ENCODE measurements around the gene CD209.

CD209 gene

DNA sequence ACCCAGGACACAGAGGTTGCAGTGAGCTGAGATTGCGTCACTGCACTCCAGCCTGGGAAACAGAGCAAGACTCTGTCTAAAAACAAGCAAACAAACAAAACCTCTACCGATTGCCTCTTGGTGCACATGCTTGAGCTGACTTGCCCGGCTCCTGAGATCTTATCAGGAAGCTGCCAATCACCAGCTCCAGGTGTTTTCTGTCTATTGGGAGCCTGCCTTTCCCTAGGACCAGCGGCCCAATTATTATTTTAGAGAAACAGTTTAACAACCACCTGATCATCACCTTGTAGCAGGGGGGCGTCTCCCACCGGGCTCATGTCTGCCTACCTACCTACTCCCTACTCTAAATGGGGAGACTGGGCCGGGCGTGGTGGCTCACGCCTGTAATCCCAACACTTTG lies 26.5 kb upstream of the CD209 start:
- Histone ChIP-seq H3K56ac (ENCODE audit: low read length) (no peak overlapping the region), H2AK5ac (ENCODE audit: low read length) (no peak overlapping the region), H3K27ac (ENCODE audit: low read depth, low read length) (no peak overlapping the region), H4K8ac (ENCODE audit: low read depth, low read length) (no peak overlapping the region), H3K4me1 (ENCODE audit: control insufficient read depth, low read depth, low read length) (no peaks in the 10 kb centered on the region), H3K36me3 (ENCODE audit: control insufficient read depth, insufficient read depth, low read length) (no peaks in the 10 kb centered on the region), H3K23ac (ENCODE audit: low read length) (no peak overlapping the region), H3K4ac (ENCODE audit: low read depth, low read length) (no peak overlapping the region), H3K79me2 (ENCODE audit: control insufficient read depth, insufficient read depth, low read length) (no peaks in the 10 kb centered on the region), H3K4me3 (ENCODE audit: low read length) (no peak overlapping the region), H3K27me3 (ENCODE audit: insufficient read depth, low read length, poor library complexity) (no peaks in the 10 kb centered on the region), H2BK5ac (ENCODE audit: low read length) (no peak overlapping the region), H2BK120ac (ENCODE audit: low read depth, low read length) (no peak overlapping the region), H3K18ac (ENCODE audit: low read length) (no peak overlapping the region), H4K5ac (ENCODE audit: low read length) (no peak overlapping the region), H2BK15ac (replicated peaks; ENCODE audit: low read depth) (no peak overlapping the region), H3K9ac (ENCODE audit: low read length) (no peak overlapping the region), H3K4me2 (ENCODE audit: low read length) (no peak overlapping the region), H3K79me1 (ENCODE audit: low read length) (no peaks in the 10 kb centered on the region)
- DNase-seq = no peak
- no CpG with 5 or more reads among the region's 9 CpGs for WGBS (ENCODE audit: extremely low coverage, insufficient coverage, low lambda C conversion rate)

DNA sequence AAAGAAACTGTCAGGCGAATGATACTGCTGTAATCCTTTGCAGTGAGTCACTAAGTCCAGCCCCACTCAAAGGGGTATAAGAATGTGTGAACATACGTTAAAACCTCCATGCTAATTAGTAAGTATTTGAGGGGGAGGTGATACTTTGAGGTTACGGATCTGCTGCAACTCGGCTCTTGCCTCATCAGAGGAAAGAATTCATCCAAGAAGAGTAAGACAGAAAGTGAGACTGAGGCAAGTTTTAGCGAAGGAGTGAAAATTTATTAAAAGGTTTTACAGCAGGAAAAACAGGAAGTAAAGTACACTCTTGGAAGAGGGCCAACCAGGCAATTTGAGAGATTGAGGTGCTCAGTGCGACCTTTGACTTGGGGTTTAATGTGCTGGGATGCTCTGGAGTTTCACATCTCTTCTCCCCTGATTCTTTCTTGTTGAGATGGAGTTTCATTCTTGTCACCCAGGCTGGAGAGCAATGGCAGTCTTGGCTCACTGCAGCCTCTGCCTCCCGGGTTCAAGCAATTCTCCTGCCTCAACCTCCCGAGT lies 25.5 kb upstream of the CD209 start:
- H2BK5ac ChIP-seq (ENCODE audit: low read length) = no peak overlapping the region

DNA sequence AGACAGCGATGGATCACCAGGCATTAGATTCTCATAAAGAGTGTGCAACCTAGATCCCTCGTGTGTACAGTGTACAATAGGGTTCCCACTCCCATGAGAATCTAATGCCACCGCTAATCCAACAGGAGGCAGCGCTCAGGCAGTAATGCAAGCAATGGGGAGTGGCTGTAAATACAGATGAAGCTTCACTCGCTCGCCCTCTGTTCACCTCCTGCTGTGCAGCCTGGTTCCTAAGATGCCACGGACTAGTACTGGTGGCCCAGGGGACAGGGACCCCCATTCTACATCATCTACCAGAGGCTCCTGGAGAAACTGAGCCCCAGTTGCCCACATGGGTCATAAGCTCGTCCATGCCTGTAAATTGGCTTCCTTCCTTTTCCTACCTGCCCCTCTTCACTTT lies 23.7 kb upstream of the CD209 start:
- no peak overlapping the region for H3K56ac ChIP-seq (ENCODE audit: low read length)
- no peak overlapping the region for H4K5ac ChIP-seq (ENCODE audit: low read length)

More for the DNA sequence above, 25.5 kb upstream of the CD209 start:
- H2AK5ac ChIP-seq (ENCODE audit: low read length) = no peak overlapping the region
- H3K36me3 ChIP-seq (ENCODE audit: control insufficient read depth, insufficient read depth, low read length) = no peaks in the 10 kb centered on the region
- no peaks in the 10 kb centered on the region for H3K27me3 ChIP-seq (ENCODE audit: insufficient read depth, low read length, poor library complexity)
- H2BK15ac ChIP-seq (replicated peaks; ENCODE audit: low read depth) = no peak overlapping the region
- H3K18ac ChIP-seq (ENCODE audit: low read length) = no peak overlapping the region
- H3K56ac ChIP-seq (ENCODE audit: low read length) = no peak overlapping the region
- no peak overlapping the region for H3K4me3 ChIP-seq (ENCODE audit: low read length)
- no peak overlapping the region for H3K9ac ChIP-seq (ENCODE audit: low read length)
- no peaks in the 10 kb centered on the region for H3K4me1 ChIP-seq (ENCODE audit: control insufficient read depth, low read depth, low read length)
- no peaks in the 10 kb centered on the region for H3K79me1 ChIP-seq (ENCODE audit: low read length)
- WGBS (ENCODE audit: extremely low coverage, insufficient coverage, low lambda C conversion rate) = no CpG with 5 or more reads among the region's 8 CpGs
- no peaks in the 10 kb centered on the region for H3K79me2 ChIP-seq (ENCODE audit: control insufficient read depth, insufficient read depth, low read length)
- H3K4ac ChIP-seq (ENCODE audit: low read depth, low read length) = no peak overlapping the region
- no peak overlapping the region for H3K23ac ChIP-seq (ENCODE audit: low read length)
- H3K4me2 ChIP-seq (ENCODE audit: low read length) = no peak overlapping the region
- H2BK120ac ChIP-seq (ENCODE audit: low read depth, low read length) = no peak overlapping the region
- no peak overlapping the region for H4K5ac ChIP-seq (ENCODE audit: low read length)
- no peak overlapping the region for H3K27ac ChIP-seq (ENCODE audit: low read depth, low read length)
- H4K8ac ChIP-seq (ENCODE audit: low read depth, low read length) = no peak overlapping the region
- peak; percentile 45 for DNase-seq

DNA sequence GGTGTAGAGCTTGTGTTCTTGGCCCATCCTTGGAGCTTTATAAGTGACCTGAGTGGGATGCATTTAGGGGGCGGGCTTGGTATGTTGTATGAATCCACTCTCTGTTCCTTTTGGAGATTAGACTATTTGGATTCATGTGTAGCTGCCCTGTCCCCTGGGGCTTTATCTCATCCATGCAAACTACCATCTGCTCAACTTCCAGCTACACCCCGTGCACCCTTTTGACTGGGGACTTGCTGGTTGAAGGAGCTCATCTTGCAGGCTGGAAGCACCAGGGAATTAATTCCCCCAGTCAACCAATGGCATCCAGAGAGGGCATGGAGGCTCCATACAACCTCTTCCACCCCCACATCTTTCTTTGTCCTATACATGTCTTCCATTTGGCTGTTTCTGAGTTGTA lies 21.8 kb upstream of the CD209 start:
- H3K27me3 ChIP-seq (ENCODE audit: insufficient read depth, low read length, poor library complexity) = no peaks in the 10 kb centered on the region
- H3K79me1 ChIP-seq (ENCODE audit: low read length) = no peaks in the 10 kb centered on the region
- H3K79me2 ChIP-seq (ENCODE audit: control insufficient read depth, insufficient read depth, low read length) = no peaks in the 10 kb centered on the region
- H4K8ac ChIP-seq (ENCODE audit: low read depth, low read length) = no peak overlapping the region
- H3K23ac ChIP-seq (ENCODE audit: low read length) = no peak overlapping the region
- no peak overlapping the region for H3K4me3 ChIP-seq (ENCODE audit: low read length)
- no peak overlapping the region for H3K18ac ChIP-seq (ENCODE audit: low read length)
- H4K5ac ChIP-seq (ENCODE audit: low read length) = no peak overlapping the region
- no peak overlapping the region for H2AK5ac ChIP-seq (ENCODE audit: low read length)
- H2BK120ac ChIP-seq (ENCODE audit: low read depth, low read length) = no peak overlapping the region
- no peak overlapping the region for H3K9ac ChIP-seq (ENCODE audit: low read length)
- H2BK15ac ChIP-seq (replicated peaks; ENCODE audit: low read depth) = no peak overlapping the region
- DNase-seq = no peak
- H3K4me1 ChIP-seq (ENCODE audit: control insufficient read depth, low read depth, low read length) = no peaks in the 10 kb centered on the region
- H2BK5ac ChIP-seq (ENCODE audit: low read length) = no peak overlapping the region
- no peak overlapping the region for H3K56ac ChIP-seq (ENCODE audit: low read length)
- no peak overlapping the region for H3K4ac ChIP-seq (ENCODE audit: low read depth, low read length)
- no CpG with 5 or more reads among the region's 2 CpGs for WGBS (ENCODE audit: extremely low coverage, insufficient coverage, low lambda C conversion rate)
- H3K27ac ChIP-seq (ENCODE audit: low read depth, low read length) = no peak overlapping the region
- no peaks in the 10 kb centered on the region for H3K36me3 ChIP-seq (ENCODE audit: control insufficient read depth, insufficient read depth, low read length)
- no peak overlapping the region for H3K4me2 ChIP-seq (ENCODE audit: low read length)

More for the DNA sequence above, 23.7 kb upstream of the CD209 start:
- Histone ChIP-seq H2BK120ac (ENCODE audit: low read depth, low read length) (no peak overlapping the region), H3K23ac (ENCODE audit: low read length) (no peak overlapping the region), H2BK15ac (replicated peaks; ENCODE audit: low read depth) (no peak overlapping the region), H3K4ac (ENCODE audit: low read depth, low read length) (no peak overlapping the region), H3K18ac (ENCODE audit: low read length) (no peak overlapping the region), H4K8ac (ENCODE audit: low read depth, low read length) (no peak overlapping the region), H3K79me1 (ENCODE audit: low read length) (no peaks in the 10 kb centered on the region), H3K27me3 (ENCODE audit: insufficient read depth, low read length, poor library complexity) (no peaks in the 10 kb centered on the region), H3K4me2 (ENCODE audit: low read length) (no peak overlapping the region), H3K4me3 (ENCODE audit: low read length) (no peak overlapping the region), H3K36me3 (ENCODE audit: control insufficient read depth, insufficient read depth, low read length) (no peaks in the 10 kb centered on the region), H3K27ac (ENCODE audit: low read depth, low read length) (no peak overlapping the region), H2BK5ac (ENCODE audit: low read length) (no peak overlapping the region), H3K79me2 (ENCODE audit: control insufficient read depth, insufficient read depth, low read length) (no peaks in the 10 kb centered on the region), H3K9ac (ENCODE audit: low read length) (no peak overlapping the region), H3K4me1 (ENCODE audit: control insufficient read depth, low read depth, low read length) (no peaks in the 10 kb centered on the region), H2AK5ac (ENCODE audit: low read length) (no peak overlapping the region)
- WGBS (ENCODE audit: extremely low coverage, insufficient coverage, low lambda C conversion rate) = no CpG with 5 or more reads among the region's 8 CpGs
- DNase-seq = no peak

DNA sequence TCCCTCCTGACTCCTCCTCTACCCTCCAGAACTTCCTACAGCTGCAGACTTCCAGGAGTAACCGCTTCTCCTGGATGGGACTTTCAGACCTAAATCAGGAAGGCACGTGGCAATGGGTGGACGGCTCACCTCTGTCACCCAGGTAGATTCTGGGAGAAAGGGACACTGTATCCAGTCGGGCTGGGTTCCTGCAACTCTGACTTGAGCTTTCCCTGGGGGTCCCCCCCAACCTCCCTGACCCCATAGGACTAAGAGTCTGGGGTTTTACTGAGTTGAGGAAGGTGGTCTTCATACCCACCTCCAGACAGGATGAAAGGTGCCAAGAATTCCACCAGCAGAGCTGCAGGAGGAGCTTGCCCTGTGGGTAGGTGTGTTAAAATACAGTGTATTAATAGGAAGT lies 20.2 kb upstream of the CD209 start:
- Histone ChIP-seq H4K8ac (ENCODE audit: low read depth, low read length) (no peak overlapping the region), H3K36me3 (ENCODE audit: control insufficient read depth, insufficient read depth, low read length) (no peaks in the 10 kb centered on the region), H3K79me2 (ENCODE audit: control insufficient read depth, insufficient read depth, low read length) (no peaks in the 10 kb centered on the region), H3K27me3 (ENCODE audit: insufficient read depth, low read length, poor library complexity) (no peaks in the 10 kb centered on the region), H3K56ac (ENCODE audit: low read length) (no peak overlapping the region), H3K23ac (ENCODE audit: low read length) (no peak overlapping the region), H2BK5ac (ENCODE audit: low read length) (no peak overlapping the region), H3K18ac (ENCODE audit: low read length) (no peak overlapping the region), H2BK120ac (ENCODE audit: low read depth, low read length) (no peak overlapping the region), H3K4me2 (ENCODE audit: low read length) (no peak overlapping the region), H3K27ac (ENCODE audit: low read depth, low read length) (no peak overlapping the region), H3K9ac (ENCODE audit: low read length) (no peak overlapping the region), H3K4me3 (ENCODE audit: low read length) (no peak overlapping the region), H2AK5ac (ENCODE audit: low read length) (no peak overlapping the region), H3K4ac (ENCODE audit: low read depth, low read length) (no peak overlapping the region), H2BK15ac (replicated peaks; ENCODE audit: low read depth) (no peak overlapping the region), H3K4me1 (ENCODE audit: control insufficient read depth, low read depth, low read length) (no peaks in the 10 kb centered on the region), H3K79me1 (ENCODE audit: low read length) (no peaks in the 10 kb centered on the region), H4K5ac (ENCODE audit: low read length) (no peak overlapping the region)
- WGBS (ENCODE audit: extremely low coverage, insufficient coverage, low lambda C conversion rate) = no CpG with 5 or more reads among the region's 4 CpGs
- no peak for DNase-seq

DNA sequence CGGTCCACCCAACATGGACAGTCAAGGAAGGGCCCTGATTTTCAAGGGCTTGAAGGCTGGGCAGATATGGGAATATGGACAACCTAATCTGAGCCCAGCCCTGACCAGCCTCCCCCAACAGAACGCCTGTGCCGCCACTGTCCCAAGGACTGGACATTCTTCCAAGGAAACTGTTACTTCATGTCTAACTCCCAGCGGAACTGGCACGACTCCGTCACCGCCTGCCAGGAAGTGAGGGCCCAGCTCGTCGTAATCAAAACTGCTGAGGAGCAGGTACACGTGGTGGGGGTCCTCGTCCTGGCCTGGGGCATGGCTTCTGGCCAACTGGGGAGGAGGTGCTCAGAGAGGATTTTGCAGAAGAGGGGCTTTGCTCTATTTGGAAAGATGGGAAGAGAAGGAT lies 19.2 kb upstream of the CD209 start:
- WGBS (ENCODE audit: extremely low coverage, insufficient coverage, low lambda C conversion rate) = no CpG with 5 or more reads among the region's 11 CpGs
- H2BK5ac ChIP-seq (ENCODE audit: low read length) = no peak overlapping the region
- no peak overlapping the region for H3K18ac ChIP-seq (ENCODE audit: low read length)
- H3K27ac ChIP-seq (ENCODE audit: low read depth, low read length) = no peak overlapping the region
- no peak overlapping the region for H3K23ac ChIP-seq (ENCODE audit: low read length)
- H3K79me1 ChIP-seq (ENCODE audit: low read length) = no peaks in the 10 kb centered on the region
- no peak for DNase-seq
- H3K36me3 ChIP-seq (ENCODE audit: control insufficient read depth, insufficient read depth, low read length) = no peaks in the 10 kb centered on the region
- H3K4ac ChIP-seq (ENCODE audit: low read depth, low read length) = no peak overlapping the region
- H3K27me3 ChIP-seq (ENCODE audit: insufficient read depth, low read length, poor library complexity) = no peaks in the 10 kb centered on the region
- H3K4me3 ChIP-seq (ENCODE audit: low read length) = no peak overlapping the region
- H2AK5ac ChIP-seq (ENCODE audit: low read length) = no peak overlapping the region
- H3K79me2 ChIP-seq (ENCODE audit: control insufficient read depth, insufficient read depth, low read length) = no peaks in the 10 kb centered on the region
- no peak overlapping the region for H2BK15ac ChIP-seq (replicated peaks; ENCODE audit: low read depth)
- no peak overlapping the region for H4K5ac ChIP-seq (ENCODE audit: low read length)
- no peak overlapping the region for H4K8ac ChIP-seq (ENCODE audit: low read depth, low read length)
- H3K4me2 ChIP-seq (ENCODE audit: low read length) = no peak overlapping the region
- H3K4me1 ChIP-seq (ENCODE audit: control insufficient read depth, low read depth, low read length) = no peaks in the 10 kb centered on the region
- H2BK120ac ChIP-seq (ENCODE audit: low read depth, low read length) = no peak overlapping the region
- H3K9ac ChIP-seq (ENCODE audit: low read length) = no peak overlapping the region
- H3K56ac ChIP-seq (ENCODE audit: low read length) = no peak overlapping the region
